ENCODE results near the gene RAPGEF4. TPM values are rescaled to one million over a fixed set of nuclear protein-coding genes. Genes with fewer than 3 reads are reported as not detected.

Gene RAPGEF4
- polyA plus RNA-seq, 3 donors: not detected

- no peak overlapping the region for H3K27ac Mint-ChIP-seq
- H3K4me3 ChIP-seq (replicated peaks in 1 of 3; ENCODE audit: low read depth in 2 of 3, low read length in 3 of 3): no peak overlapping the region
- no peak overlapping the region for H3K4me3 Mint-ChIP-seq
- H3K4me1 ChIP-seq (ENCODE audit: control insufficient read depth in 1 of 2, insufficient read depth in 2 of 2, low read length in 2 of 2): no peaks in the 10 kb centered on the region
- intact Hi-C loops (cut with micrococcal nuclease): no loop called here
- H3K27ac ChIP-seq (ENCODE audit: low read depth in 1 of 2, low read length in 2 of 2): no peak overlapping the region
- H3K9ac ChIP-seq (ENCODE audit: insufficient read depth, low read length, poor library complexity, severe bottlenecking): no peak overlapping the region
- no peaks in the 10 kb centered on the region for H3K27me3 ChIP-seq (ENCODE audit: control insufficient read depth in 2 of 2, insufficient read depth in 2 of 2, low read length in 2 of 2)
- no peak for DNase-seq
- H3K9me3 ChIP-seq (replicated peaks in 1 of 2; ENCODE audit: control insufficient read depth in 1 of 2, insufficient read depth in 1 of 2, low read length in 2 of 2): no peaks in the 10 kb centered on the region
- no peak for TF ChIP-seq CTCF (IDR thresholded peaks at IDR 0.05)
- no peak overlapping the region for H3K4me2 ChIP-seq (replicated peaks; ENCODE audit: extremely low read depth, low read length, poor library complexity, severe bottlenecking)
- no peaks in the 10 kb centered on the region for H3K36me3 ChIP-seq (replicated peaks in 1 of 2; ENCODE audit: control insufficient read depth in 1 of 2, insufficient read depth in 2 of 2, low read length in 2 of 2)
- no peaks in the 10 kb centered on the region for H3K79me2 ChIP-seq (ENCODE audit: insufficient read depth, low read length)
- no peaks in the 10 kb centered on the region for H4K20me1 ChIP-seq (ENCODE audit: insufficient read depth, low read length)
- no peak overlapping the region for H2AFZ ChIP-seq (ENCODE audit: insufficient read depth, low read depth, low read length, poor library complexity, severe bottlenecking)
- H3K9me3 Mint-ChIP-seq: no peaks in the 10 kb centered on the region
- no peaks in the 10 kb centered on the region for H3K4me1 Mint-ChIP-seq
- H3K27me3 Mint-ChIP-seq (ENCODE audit: low read depth in 3 of 3): peaks cover 4 to 5% (median 5%) of the 10 kb centered on the region in 3 donors
- H3K36me3 Mint-ChIP-seq: no peaks in the 10 kb centered on the region
Measured at GRCh38 chr2:172723286-172723685, 12.4 kb upstream of the RAPGEF4 start.

- no peak for TF ChIP-seq CTCF (IDR thresholded peaks at IDR 0.05)
- H4K20me1 ChIP-seq (ENCODE audit: insufficient read depth, low read length): no peaks in the 10 kb centered on the region
Measured at GRCh38 chr2:172724724-172725123, 10.9 kb upstream of the RAPGEF4 start.

More at GRCh38 chr2:172724724-172725123, 10.9 kb upstream of the RAPGEF4 start:
- H3K27me3 ChIP-seq (ENCODE audit: control insufficient read depth in 2 of 2, insufficient read depth in 2 of 2, low read length in 2 of 2): no peaks in the 10 kb centered on the region
- H3K4me3 Mint-ChIP-seq: no peak overlapping the region
- no peaks in the 10 kb centered on the region for H3K9me3 ChIP-seq (replicated peaks in 1 of 2; ENCODE audit: control insufficient read depth in 1 of 2, insufficient read depth in 1 of 2, low read length in 2 of 2)
- H3K9ac ChIP-seq (ENCODE audit: insufficient read depth, low read length, poor library complexity, severe bottlenecking): no peak overlapping the region
- H3K27ac ChIP-seq (ENCODE audit: low read depth in 1 of 2, low read length in 2 of 2): no peak overlapping the region
- H2AFZ ChIP-seq (ENCODE audit: insufficient read depth, low read depth, low read length, poor library complexity, severe bottlenecking): no peak overlapping the region
- no peaks in the 10 kb centered on the region for H3K4me1 Mint-ChIP-seq
- no peaks in the 10 kb centered on the region for H3K36me3 ChIP-seq (replicated peaks in 1 of 2; ENCODE audit: control insufficient read depth in 1 of 2, insufficient read depth in 2 of 2, low read length in 2 of 2)
- H3K9me3 Mint-ChIP-seq: no peaks in the 10 kb centered on the region
- H3K36me3 Mint-ChIP-seq: no peaks in the 10 kb centered on the region
- no peak overlapping the region for H3K27ac Mint-ChIP-seq
- no peak overlapping the region for H3K4me3 ChIP-seq (replicated peaks in 1 of 3; ENCODE audit: low read depth in 2 of 3, low read length in 3 of 3)
- no peaks in the 10 kb centered on the region for H3K79me2 ChIP-seq (ENCODE audit: insufficient read depth, low read length)
- H3K27me3 Mint-ChIP-seq (ENCODE audit: low read depth in 3 of 3): peaks cover 3 to 5% (median 5%) of the 10 kb centered on the region in 3 donors
- intact Hi-C loops (cut with micrococcal nuclease): no loop called here
- no peaks in the 10 kb centered on the region for H3K4me1 ChIP-seq (ENCODE audit: control insufficient read depth in 1 of 2, insufficient read depth in 2 of 2, low read length in 2 of 2)
- no CpG with 5 or more reads among the region's 4 CpGs for WGBS (ENCODE audit: insufficient coverage)
- no peak for DNase-seq
- H3K4me2 ChIP-seq (replicated peaks; ENCODE audit: extremely low read depth, low read length, poor library complexity, severe bottlenecking): no peak overlapping the region
